Stimulated activated CD4-positive, alpha-beta T cell treated with anti-CD3 and anti-CD28 coated beads, Interleukin-4, amount 100 ng/mL, for 1 hour (primary cell): ENCODE results near the gene RFTN1.

Source experiments
- DNase-seq: peaks from one replicate; pipeline ENCODE4 v3.0.0-alpha.2; 2020

The RFTN1 gene

GRCh38 chr3:16347548-16347947 is 166.0 kb downstream of the RFTN1 start:
- DNase-seq, result no peak

- no peak for DNase-seq
These were observed 167.0 kb downstream of the RFTN1 start for GRCh38 chr3:16346413-16347081.

GRCh38 chr3:16343101-16343500 is 170.4 kb downstream of the RFTN1 start:
- no peak for DNase-seq

- no peak for DNase-seq
These were observed 174.5 kb downstream of the RFTN1 start for GRCh38 chr3:16338999-16339398.

- DNase-seq, result no peak
These were observed 175.5 kb downstream of the RFTN1 start for GRCh38 chr3:16337856-16338540.

DNA sequence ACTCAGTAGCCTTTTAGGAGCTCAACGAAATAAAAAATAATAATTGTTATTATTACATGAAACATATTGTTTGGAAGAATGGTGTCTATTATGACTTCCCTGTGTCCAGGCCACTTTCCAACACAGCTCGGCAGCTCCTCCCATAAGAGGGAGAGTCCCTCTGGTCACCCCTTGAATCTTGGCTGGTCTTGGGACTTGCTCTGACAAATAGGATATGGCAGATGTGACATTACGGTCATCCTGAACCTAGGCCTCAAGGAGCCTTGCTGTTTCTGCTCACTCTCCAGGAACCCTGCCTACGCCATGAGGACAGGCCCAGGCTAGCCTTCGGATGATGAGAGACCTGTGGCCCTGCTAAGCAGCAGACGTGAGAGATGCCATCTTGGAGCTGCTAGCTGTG is 176.7 kb downstream of the RFTN1 start:
- no peak for DNase-seq

DNA sequence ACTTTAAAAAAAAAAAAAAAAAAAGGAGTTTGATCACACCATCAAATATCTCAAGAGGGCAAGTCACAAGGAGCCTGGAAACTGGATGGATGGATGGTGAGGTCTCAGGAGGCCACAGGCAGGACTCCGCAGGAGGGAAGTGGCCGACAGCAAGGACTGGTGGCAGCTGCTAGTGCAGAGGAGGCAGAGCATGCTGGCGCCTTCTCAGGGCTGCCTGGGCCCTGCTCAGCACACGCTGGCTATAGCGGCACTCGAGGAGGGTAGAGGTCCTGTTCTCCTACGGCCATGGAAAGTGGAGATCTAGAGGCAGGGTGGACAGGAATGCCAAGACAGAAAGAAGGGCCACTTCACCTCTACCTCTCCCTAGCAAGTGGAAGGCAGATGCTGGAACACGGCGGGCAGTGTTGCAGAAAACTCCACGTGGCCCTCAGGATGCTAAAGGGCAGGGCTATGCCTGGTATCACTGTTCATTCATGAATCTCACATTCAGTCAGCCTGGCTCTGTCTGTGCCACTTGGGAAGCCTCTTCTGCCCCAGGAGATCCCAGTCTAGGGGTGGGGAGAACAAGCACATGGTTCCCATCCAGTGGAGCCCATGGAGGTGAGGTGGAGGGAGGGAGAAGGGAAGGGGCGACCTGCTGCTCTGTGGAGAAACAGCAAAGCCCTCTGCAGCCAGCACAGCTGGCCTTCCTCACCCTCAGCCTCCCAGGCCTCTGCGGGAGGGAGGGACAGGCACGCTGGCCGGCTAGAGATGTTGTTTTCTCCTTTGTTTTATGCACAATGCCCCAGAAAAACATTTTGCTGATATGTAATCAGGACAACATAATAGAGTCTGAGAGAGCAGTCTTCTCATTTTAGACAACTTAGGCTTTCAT is 177.5 kb downstream of the RFTN1 start:
- no peak for DNase-seq

DNA sequence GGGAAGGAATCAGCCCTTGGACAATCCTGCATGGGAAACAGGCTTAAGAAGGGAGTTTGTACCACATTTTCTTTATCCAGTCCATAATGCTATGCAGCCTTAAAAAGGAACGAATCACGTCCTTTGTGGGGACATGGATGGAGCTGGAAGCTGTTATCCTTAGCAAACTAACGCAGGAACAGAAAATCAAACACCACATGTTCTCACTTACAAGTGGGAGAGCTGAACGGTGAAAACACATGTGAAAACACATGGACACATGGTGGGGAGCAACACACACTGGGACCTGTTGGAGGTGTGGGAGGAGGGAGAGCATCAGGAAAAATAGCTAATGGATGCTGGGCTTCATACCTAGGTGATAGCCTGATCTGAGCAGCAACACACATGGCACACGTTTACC is 178.2 kb downstream of the RFTN1 start:
- DNase-seq, result no peak

GRCh38 chr3:16334909-16335308 is 178.6 kb downstream of the RFTN1 start:
- no peak for DNase-seq

GRCh38 chr3:16332904-16333426 is 180.5 kb downstream of the RFTN1 start:
- no peak for DNase-seq

- no peak for DNase-seq
These were observed 182.1 kb downstream of the RFTN1 start for GRCh38 chr3:16331319-16331883.

- DNase-seq, result no peak
These were observed 183.1 kb downstream of the RFTN1 start for GRCh38 chr3:16330351-16330750.

DNA sequence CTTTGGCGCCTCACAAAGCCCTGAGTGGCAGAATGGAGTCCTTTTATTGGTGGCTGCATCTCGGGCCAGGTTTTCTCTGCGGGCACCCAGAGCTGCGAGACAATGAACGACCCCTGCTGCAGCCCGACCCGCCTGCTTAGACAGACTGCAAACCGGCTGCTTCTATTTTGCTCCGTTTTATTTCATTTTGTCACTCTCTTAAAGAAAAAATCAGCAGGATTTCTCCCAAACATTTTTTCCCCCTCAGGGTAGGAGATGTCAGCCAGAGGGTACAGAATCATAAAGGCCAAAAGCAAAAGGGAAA is 183.7 kb downstream of the RFTN1 start:
- no peak for DNase-seq

DNA sequence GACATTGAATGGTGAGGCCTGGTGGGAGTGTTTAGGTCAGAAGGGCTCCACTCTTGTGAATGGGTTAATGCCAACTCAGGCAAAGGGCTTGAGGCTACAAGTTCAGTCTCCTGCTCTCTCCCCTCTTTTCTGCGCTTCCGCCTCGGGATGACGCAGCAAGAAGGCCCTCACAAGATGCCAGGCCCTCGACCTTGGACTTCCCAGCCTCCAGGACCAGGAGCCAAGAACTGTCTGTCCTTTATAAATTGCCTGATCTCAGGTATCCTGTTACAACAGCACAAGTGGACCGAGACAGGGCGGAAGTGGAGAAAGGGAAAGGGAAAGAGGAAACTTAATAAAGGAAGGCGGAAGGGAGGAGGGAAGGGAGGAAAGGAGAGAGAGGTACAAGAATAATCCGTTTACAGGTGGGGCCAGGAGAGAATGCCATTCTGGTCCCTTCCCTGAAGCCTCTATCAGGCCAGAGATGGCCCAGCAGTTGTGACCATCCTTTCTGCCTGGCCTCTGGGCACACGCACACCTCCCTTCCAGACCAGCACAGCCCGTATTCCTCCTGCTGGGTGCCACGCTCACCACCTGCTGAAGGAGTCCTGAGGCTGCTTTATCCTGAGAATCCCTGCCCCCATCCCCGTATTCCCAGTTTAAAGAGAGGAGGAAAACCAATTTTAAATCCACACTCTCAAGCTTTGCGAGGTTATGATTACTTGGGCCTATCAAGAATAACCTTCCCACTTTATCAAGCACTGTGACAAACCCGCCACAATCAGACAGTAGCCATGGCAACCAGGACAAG is 184.3 kb downstream of the RFTN1 start:
- no peak for DNase-seq

DNA sequence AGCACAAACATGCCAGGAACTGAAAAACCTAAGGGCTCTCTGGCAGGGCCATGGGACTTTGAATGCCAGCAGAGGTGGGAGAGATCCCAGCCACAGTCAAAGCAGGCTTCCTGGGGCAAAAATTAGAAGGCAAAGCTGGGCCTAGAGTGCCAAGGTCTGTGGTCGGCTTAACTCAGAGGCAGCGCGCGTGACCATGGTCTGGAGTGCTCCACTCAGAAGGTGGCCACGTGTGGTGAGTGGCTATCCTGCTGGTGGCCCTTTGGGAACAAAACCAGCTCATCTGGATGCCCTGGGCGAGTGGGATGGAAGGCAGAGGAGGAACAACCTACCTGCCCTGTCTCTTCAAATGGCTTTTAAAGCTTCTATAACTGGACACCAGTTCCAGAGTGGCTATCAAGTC is 185.4 kb downstream of the RFTN1 start:
- no peak for DNase-seq

DNA sequence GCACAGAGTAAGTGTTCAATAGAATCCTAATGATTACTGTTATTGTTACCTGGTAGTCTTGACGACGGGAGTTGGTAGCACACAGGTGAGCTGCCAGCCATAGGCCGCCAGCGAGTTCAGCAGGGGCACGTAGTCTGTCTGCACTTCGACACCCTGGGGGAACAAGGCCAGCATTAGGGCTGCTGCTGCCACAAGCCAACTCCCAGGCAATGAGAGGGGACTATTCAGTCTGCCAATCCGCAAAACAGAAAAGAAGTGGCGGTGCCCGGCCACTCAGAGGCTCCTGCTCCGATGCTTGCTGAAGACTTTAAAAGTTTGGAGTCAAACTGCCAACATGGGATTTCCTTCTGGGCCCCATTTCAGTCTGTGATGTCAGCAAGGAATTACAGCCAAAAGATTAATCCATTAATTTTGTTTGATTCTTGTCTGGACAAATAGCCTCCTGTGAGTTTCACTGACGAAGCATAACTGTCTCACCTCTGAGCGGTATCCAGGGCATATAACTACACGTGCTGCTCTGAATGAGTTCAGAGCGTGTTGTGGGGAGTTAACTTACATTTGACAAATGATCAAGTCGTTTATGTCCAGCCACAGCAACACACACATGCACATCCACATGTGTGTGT is 186.7 kb downstream of the RFTN1 start:
- no peak for DNase-seq

DNA sequence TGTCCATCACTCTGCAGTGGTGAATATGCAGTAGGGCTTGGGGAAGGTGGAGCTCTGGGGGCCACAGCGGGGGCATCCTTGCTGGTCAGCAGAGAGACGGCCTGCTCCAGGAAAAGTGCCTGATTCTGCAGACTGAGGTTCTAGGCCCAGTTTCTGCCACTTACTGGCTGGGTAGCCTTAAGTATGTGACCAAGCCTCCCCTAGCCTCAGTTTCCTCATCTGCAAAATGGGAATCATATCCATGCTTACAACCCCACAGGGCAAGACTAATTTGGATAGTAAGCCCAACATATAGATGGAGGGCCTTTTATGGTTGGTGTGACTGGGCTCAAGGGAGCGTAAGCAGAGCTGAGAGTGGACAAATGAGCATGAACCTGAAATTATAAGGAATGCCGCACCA is 187.6 kb downstream of the RFTN1 start:
- DNase-seq, result no peak

- DNase-seq, result no peak
These were observed 189.8 kb downstream of the RFTN1 start for GRCh38 chr3:16323737-16324136.

- no peak for DNase-seq
These were observed 191.3 kb downstream of the RFTN1 start for GRCh38 chr3:16322189-16322588.

DNA sequence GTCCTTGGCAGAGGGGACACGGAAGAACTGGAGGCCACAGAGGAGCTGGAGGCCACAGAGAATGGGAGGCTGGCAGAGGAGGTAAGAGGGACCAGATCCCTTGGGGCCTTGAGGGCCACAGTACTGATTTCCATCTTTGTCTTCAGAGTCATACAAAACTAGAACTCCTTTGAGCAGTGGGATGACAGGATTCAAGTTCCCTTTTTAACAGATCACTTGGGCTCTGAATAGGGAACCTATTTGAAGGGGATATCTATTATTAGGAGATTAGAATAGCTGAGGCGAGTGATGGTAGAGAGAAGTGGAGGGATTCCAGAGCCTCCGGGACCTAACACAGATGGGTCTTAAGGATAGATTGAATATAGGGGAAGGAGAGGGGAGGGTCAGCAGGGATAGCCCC is 192.8 kb downstream of the RFTN1 start:
- no peak for DNase-seq

- no peak for DNase-seq
These were observed 193.8 kb downstream of the RFTN1 start for GRCh38 chr3:16319723-16320122.

- peak; percentile 77 for DNase-seq
These were observed 194.2 kb downstream of the RFTN1 start for GRCh38 chr3:16319307-16319706.
